DOHH2 (cell line): ENCODE data around the gene PHF24.
"Not testable (repeated sequence)": the region's sequence is repeated elsewhere in the genome, so short reads cannot be mapped to it uniquely, and the experiment has no call there.

Experiments used
- CTCF ChIP-seq: fragments of 200-600 bp; sonication (generic); IDR thresholded peaks from one replicate; pipeline ENCODE4 v1.5.1; 2014; ENCODE audit warnings: antibody characterized with exemption, mild to moderate bottlenecking, low read depth, low read length; ENCODE audit not compliant: poor library complexity, severe bottlenecking
- EZH2phosphoT487 ChIP-seq: fragments of 200-600 bp; sonication (generic); IDR thresholded peaks from 2 replicates; pipeline ENCODE4 v1.6.1; 2017; ENCODE audit warnings: borderline replicate concordance, mild to moderate bottlenecking, antibody characterized with exemption, low read length, moderate library complexity, mixed read lengths

- TF ChIP-seq CTCF, EZH2phosphoT487: not testable (repeated sequence)
Measured at GRCh38 chr9:35004299-35004698, 46.2 kb downstream of the PHF24 start.
